ENCODE results near the gene WDR76.
"Not testable (repeated sequence)": the region's sequence is repeated elsewhere in the genome, so short reads cannot be mapped to it uniquely, and the experiment has no call there.

Gene WDR76

DNA sequence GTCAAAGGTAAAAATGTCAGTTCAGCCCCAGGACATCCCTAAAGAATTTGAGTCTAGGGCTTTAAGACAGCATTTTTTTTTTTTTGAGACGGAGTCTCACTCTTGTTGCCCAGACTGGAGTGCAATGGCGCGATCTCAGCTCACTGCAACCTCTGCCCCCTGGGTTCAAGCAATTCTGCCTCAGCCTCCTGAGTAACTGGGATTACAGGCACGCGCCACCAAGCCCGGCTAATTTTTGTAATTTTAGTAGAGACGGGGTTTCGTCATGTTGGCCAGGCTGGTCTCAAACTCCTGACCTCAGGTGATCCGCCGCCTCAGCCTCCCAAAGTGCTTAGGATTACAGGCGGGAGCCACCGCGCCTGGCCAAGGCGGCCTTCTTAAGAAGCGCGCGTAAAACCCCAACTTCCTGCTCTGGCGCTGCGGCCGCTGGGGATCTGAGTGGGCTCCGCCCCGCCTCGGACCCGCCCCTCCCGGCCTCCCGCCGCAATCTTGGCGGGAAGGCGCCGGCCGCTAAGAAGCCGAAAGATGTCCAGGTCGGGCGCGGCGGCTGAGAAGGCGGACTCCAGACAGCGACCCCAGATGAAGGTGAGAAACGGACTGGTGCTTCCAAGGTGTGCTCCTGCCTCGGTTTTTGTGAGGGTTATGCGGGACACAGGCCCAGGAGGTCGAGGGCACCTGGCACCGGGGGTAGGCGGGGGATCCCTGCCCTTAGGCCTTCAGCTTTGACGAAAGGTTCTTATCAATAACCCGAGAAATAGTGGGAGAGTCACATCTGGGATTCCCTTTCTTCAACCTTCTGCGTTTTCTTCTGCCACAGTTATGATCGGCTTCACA lies at the start of gene WDR76:
TSS of gene WDR76 (plus strand) at position 495 of the 834 bp plus-strand sequence. CDS start at position 526, 31 bp downstream.
- peak; percentile 93 for DNase-seq

DNA sequence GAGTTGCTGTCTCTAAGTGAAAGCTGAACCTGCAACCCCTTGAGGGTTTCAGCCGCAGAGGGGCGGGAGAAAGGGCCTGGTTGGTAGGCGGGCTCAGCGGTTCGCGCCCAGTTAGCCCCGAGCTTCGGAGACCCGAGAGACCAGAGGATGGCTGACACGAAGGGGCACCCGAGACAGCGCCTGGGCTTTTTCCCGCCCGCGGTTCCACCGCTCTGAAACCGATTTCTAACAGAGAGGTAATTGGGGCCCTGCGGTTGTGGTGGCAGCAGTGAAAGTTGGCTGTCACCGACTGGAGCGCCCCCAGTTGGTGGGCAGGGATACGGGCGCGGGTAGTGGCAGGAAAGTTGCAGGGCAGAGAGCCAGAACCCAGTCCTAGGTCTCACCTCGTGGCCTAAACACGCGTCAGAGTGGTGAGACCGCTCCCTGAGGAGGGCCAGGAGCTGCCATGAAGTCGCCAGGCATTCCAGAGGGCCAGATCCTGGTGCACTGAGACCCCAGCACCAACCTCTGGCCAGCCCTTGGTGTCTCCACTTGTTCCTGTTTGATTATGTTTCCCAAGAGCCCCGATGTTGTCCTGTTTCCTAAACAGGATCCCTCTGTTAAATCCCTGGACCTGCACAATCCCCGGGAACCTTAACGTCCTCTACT lies 49.4 kb upstream of the WDR76 start:
- DNase-seq: peak; percentile 91

DNA sequence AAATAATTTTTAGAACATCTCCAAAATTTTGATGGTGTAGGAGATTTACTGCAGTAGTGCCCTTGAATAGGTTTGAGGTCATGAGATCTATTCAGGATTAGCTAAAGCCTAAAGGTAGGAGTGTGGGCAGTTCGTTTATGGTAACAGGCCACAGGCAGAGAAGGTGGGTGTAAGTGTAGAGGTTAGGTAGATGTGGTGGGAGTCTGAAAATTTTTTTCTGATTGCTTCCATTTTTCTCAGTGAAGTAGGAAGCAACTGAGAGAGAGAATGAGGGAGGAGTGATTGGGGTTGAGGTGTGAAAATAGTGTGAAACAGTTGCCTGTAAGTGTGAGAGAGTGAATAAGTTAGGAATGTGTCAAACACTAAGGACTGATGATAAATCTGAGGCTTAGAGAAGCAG lies 47.8 kb upstream of the WDR76 start:
- no peak for DNase-seq

DNA sequence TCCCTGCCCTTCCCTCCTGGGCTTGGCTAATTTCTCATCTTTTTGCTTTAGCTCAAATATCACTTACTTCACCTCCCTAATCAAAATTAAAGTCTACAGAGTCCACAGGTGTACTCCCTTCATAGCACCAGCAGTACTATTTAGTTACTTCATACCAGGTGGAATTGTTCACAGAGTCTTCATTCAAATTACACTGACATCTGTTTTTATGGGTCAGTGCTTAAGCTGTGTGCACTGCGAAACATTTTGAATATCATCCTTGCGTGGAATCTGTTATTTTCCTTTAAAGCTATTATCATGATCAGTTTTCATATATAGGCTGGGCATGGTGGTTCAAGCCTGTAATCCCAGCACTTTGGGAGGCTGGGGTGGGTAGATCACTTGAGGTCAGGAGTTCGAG lies 37.4 kb upstream of the WDR76 start:
- no peak for DNase-seq

DNA sequence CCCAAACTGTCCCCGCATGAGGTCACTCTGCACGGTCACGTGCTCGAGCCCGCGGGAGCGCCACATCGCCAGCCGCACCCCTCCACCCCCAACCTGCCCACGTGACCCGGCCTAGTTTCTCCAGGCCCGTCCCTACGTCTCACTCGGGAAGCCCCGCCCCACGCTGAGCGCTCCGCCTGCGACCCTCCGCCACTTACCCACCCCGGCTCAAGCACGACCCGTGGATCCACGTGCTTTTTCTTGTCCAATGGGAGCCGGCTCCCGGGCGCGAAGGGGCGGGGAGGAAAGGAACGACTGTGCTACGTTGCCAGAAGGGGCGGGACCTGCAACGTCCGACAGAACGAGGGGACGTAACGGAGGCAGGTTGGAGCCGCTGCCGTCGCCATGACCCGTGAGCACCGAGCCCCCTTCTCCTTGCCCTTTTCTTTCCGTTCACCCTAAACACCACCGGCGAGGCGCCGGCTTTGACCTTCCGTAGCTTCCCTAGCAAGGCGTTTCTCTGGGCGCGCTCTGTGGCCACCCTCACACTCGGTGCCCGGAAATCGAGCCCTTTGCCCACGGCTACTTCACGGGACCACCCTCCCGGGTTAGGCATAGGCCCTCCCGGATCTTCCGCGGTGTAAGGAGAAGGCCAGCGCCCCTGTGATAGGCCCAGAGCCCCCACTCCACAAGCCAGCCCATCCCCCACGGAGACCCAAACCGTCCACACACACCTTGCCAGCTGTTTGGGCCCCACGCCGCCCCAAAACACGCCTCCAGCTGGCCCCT lies 34.6 kb upstream of the WDR76 start, which contains the start of gene SERF2:
TSS of gene SERF2 (plus strand) at position 328 of the 768 bp plus-strand sequence. CDS start at position 385, 57 bp downstream.
- peak; percentile 99 for DNase-seq

DNA sequence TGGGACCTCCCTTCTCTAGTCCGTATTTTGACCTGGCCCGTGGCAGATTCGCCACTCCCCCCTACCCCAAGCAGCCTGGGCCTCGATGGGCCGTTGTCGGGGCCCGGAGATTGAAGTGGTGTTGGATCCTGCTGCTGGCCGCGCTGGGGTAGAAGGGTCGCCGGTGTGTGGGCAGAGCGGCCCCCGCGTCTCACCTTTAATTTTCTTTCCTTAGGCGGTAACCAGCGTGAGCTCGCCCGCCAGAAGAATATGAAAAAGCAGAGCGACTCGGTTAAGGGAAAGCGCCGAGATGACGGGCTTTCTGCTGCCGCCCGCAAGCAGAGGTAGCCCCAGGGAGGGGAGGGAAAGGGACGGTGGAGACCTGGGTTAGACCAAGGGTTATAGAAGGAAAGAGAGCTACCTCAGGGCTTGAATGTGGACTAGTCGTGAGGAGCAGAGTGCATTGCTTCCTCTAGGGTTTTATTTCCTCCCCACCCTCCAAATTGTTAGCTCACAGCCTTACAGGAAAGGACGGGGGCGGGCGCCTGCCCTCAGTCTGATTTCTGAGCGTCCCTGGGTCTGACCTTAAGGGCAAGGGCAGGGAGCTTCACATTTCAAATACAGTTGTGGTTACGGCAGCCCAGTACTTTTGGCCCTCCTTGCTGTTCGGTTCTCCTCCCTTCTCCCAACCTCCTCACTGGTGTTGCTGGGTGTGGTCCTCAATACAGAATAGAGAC lies 33.9 kb upstream of the WDR76 start:
- peak; percentile 38 for DNase-seq

DNA sequence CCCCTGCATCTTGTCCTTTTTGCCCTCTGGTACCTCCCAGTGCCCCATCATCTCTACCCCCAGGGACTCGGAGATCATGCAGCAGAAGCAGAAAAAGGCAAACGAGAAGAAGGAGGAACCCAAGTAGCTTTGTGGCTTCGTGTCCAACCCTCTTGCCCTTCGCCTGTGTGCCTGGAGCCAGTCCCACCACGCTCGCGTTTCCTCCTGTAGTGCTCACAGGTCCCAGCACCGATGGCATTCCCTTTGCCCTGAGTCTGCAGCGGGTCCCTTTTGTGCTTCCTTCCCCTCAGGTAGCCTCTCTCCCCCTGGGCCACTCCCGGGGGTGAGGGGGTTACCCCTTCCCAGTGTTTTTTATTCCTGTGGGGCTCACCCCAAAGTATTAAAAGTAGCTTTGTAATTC lies 33.2 kb upstream of the WDR76 start:
- DNase-seq: no peak

DNA sequence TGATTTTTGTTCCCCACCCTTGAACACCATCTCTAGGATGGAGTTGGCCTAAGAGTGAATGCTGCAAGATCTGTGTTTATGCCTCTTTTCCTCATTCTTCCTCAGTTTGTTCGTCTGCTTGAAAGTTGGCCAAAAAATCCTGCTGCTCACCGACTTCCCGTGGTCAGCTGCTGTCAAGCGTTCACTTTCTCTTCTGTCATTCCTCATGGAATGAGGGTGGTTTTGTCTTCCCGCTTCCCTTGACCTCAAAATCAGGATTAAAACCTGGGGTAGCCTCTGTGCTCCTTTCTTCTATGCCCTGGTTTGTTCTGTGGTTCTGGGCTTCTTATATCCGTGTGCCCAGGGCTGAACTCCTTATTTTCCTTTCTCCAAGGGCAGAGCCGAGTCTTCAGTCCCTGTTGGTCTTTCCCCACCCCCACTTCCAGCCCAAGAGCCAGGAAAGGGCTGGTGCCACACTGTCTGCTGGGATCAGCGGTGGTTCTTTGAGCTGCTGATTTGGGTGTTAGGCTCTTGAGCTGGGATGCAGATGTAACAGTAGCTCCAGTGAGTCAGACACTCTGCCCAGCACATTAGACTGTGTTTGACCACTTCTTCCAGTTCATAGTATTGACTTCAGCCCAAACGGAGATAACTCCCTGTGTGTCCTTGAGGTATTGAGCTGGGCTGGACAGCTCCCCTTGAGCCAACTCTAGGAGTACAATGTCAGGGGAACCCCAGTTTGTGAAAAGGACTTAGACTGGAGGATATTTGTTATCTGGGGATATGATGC lies 32.3 kb upstream of the WDR76 start:
- DNase-seq: no peak

DNA sequence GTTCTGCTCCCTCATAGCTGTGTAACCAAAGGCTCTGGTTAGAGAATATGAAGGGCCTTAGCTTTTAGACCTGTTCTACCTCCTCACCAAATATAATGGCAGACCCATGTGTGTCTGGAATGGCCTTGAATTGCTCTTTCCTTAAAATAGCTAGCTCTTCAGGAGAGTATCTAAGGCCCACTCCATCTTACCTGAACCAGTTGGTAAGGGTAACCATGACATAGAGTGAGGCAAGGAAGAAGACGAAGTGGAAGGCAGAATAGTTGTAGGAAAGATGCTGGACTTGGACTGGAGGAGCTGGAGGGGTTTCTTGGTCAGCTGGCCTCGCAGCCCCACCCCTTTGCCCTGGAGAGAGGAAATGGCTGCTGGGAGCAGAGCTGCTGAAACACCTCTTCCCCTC lies 31.6 kb upstream of the WDR76 start:
- DNase-seq: no peak

DNA sequence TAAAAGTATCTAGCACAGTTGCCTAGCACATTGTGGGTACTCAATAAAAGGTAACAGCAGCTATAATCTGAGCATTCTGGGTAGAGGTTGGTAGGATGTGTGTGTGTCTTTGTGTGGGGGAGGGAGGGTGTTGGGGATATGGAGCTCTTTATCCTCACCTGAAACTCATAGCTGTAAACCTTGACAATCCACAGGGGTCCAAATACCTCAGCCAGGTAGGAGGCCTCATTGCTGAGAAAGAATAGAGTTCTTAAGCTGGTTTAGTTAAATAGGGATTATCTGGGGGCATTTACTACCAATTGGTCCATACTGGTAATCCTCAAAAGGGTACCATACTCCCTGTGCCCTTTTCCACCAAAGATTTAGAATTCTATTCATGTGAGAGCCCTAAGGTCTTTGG lies 30.8 kb upstream of the WDR76 start:
- no peak for DNase-seq

DNA sequence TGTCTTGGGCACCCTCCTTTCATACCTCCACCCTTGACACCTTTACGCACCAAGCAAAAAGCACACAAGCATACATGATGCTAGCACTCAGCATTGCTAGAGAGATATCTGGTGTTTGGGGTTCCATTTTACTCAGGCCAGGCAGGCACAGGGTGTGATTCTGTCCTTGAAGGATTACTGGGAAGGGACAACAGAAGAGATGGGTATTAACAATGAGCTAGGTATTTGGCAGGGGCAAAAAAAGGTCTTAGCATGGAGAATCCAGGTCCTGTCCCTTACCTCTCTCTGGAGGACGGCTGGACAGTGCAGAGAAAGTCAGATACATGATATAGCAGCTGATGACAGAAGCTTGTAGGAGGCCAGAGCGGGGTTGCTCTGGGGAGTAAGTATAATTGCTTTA lies 30.2 kb upstream of the WDR76 start:
- no peak for DNase-seq

DNA sequence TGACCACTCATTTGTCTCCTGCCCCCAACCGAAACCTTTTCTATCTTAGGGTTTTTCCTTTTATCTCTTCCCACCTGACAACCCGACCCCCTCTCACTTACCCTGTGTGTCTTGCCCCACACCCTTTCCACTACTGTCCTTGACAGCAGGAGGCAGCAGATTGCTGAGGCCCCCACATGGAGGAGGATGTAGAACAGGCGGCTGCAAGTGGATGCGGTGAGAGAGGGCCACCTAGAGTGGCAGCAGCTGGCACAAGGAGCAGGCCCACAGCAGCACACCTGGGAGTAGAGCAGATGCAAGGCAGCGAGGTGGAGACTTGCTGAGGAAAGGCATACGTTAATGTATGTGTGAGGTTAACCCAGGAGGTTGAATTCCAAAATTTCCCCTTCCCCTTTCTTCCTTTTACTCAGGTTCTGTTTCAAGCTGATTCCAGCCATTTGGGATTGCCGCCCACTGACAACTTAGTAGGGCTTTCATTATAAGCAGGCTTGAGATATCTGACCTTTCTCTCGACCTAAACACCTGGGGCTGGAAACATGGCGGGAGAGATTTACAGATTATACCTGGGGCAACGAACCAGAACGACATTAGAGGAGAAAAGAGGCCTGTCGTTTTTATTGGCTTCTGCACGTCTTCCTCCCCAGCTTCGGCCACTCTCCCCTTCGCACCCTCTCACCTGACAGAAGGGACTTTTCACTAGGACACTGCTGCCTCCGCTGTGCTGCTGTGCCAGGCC lies 27.4 kb upstream of the WDR76 start:
- DNase-seq: no peak

DNA sequence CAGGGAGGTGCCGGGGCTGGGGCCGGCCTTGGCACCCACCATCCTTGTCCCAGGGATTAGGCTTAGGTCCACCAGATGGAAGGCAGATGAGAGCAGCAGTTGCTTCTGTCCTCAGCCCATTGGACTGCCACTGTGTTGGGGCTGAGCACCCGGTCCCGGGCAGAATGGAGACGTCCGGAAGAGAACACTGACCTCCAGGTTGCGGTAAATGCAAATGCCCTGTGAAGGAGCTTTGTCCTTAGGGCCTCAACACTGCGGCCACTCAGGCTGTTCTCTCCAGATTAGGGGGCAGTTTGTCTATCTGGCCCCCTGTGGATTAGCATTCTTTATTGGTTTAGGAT lies 26.9 kb upstream of the WDR76 start, which contains the start of gene SERINC4:
TSS of gene SERINC4 (minus strand) at position 276 of the 341 bp plus-strand sequence. CDS start at position 42, 234 bp downstream.
- DNase-seq: no peak

DNA sequence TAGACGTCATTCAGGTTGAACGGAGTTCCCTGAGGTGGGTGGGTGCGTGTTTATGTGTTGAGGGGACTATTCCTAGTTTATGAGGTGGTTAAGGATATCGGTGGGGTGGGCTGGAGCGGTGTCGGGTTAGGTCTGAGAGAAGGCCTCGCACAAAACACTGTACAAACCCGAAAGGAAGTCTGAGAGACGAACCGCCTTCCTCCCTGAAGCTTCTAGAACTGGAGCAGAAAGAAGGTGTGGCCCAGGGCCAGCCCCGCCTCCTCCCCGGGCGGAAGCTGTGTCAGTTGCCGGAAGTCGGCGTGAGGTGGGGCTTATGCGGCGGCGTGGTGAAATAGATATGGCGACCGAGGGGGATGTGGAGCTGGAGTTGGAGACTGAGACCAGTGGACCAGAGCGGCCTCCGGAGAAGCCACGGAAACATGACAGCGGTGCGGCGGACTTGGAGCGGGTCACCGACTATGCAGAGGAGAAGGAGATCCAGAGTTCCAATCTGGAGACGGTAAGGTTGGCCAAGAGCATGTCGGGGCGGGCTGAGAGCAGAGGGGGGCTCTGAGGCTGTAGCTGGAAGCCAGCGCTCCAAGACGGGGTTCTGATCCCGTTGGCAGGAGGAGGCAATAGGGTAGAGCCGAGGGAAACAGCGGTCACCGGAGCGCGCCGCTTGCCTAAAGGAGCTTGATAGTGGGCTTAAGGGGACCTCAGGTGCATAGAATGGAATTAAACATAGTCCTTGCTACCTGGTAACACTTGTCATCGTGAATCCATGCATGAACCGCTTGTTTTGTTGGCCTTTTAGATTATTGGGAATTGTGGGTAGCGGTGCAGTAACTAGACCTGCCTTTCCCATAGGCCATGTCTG lies 26.3 kb upstream of the WDR76 start, which contains the start of gene HYPK:
TSS of gene HYPK (plus strand) at position 314 of the 856 bp plus-strand sequence. CDS start at position 338, 24 bp downstream.
- DNase-seq: peak; percentile 91

DNA sequence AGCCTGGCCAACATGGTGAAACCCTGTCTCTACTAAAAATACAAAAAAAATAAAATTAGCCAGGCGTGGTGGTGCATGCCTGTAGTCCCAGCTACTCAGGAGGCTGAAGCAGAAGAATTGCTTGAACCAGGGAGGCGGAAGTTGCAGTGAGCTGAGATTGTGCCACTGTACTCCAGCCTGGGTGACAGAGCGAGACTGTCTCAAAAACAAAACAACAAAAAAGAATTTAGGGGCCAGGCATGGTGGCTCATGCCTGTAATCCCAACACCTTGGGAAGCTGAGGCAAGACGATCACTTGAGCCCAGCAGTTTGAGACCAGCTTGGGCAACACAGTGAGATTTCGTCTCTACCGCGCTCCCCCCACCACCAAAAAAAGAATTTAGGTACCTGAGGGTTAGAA lies 24.1 kb upstream of the WDR76 start:
- DNase-seq: not testable (repeated sequence)

DNA sequence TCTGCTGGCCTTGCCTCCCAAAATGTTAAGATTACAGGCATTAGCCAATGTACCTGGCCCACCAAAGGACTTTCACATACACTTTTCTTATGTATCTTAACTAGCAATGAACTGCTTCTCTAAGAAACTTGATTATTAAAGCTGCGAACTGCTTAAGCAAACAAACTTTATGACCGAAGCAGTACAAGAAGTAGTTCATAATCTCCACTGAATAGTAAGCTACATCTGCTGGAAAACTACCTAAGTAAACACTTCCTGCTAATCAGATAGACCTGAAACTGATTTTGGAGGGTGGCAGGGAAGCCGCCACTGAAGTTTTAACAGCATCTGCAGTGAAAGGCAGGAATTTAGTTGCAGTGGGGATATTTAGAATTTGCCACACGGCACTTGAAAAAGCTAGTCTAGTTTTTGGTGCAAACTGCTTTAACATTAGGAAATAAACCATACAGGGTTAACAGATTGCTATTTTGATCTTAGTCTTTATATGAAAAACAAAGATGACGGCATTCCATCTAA lies 18.3 kb upstream of the WDR76 start:
- DNase-seq: no peak

DNA sequence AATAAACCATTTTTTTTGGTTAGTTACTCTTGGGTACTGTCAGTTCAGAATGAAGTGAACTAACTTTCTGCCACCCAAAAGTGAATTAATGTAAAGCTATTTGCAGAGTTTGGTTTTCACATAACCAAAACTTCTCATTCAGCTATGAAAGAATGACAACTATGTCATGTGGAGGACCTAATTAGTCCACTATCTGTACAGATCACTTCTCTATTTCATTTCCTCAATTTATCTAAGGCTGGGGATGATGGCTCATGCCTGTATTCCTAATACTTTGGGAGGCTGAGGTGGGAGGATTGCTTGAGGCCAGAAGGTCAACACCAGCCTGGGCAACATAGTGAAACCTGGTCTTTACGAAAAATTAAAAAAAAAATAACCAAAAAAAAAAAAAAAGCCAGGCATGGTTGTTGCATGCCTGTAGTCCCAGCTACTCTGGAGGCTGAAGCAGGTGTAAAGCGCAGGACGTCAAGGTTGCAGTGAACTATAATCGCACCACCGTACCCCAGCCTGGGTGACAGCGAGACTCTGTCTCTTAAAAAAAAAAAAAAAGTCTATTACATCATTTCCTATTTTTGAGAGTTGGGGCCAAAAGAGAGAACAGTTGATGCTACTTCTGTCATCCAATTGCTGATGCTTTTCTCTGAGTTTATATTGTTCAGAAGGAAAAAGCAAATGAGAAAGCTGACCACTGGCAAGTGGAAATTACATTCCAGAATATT lies 17.7 kb upstream of the WDR76 start:
- no peak for DNase-seq

DNA sequence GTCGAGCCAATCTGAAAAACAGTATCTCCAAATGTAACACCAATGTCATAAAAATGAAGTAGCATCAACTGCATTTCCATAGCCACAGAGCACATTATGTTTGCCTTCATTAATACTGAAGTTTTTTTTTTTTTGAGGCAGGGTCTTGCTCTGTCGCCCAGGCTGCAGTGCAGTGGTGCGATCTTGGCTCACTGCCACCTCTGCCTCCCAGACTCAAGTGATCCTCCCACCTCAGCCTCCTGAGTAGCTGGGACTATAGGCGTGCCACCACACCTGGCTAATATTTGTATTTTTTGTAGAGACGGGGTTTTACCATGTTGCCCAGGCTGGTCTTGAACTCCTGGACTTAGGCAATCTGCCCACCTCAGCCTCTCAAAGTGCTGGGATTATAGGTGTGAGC lies 11.7 kb upstream of the WDR76 start:
- not testable (repeated sequence) for DNase-seq

DNA sequence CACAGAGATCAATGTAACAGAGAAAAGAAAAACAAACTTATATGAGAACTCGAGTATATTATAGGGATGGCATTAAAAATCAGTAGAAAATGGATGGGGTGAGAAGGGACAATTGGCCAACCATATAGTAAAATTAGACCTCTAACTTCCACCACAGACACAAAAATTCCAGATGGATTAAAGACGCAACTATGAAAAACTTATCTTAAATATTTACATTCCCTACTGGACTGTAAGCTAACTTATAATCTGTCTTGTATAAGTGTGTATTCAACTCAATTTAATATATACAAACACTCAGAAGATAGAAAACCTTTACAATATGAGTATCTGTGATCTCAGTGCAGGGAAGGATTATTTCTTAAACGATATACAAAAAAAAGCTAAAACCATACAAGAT lies 5.3 kb upstream of the WDR76 start:
- no peak for DNase-seq

Data from hematopoietic multipotent progenitor cell treated with erythropoietin and hydrocortisone succinate and interleukin-3 and kit ligand, for 8 days (in vitro differentiated cells).